ENCODE data around the gene TTC34. TPM values are rescaled to one million over a fixed set of nuclear protein-coding genes. Genes with fewer than 3 reads are reported as not detected.

Gene TTC34
- total and polyA plus RNA-seq, 2 experiments from 2014 or later: 0.08 to 0.35 TPM

DNA sequence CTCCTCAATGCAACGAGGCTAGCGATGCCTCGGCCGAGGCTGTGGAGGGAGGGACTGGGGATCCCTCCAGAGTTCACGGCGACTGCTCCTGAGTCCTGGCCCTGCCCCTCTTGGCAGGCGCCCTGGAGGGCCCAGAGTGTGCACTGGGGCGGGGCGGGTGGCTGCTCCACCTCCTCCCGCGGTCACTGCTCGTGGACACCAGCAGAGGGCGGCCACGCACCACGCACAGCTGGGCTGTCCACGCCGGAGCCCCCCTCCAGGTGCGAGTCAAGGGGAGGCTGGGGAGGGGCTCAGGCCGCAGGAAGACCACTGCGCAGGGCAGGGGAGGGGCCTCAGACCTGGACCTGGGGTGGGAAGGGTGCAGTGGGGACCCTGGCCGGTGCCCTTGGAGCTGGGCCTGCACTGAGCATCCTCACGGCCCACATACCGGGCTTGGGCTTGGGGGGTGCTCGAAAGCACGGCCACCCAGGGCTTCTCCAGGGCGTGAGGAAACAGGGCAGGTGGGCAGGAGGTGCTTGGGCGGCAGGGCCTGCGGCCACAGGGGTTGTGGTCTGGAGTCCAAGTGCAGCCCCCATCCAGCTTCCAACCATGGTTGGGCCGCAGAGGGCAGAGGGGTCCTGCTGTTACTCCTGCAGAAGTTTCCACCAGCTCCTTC is 20.6 kb upstream of the TTC34 start:
- Histone ChIP-seq H3K4me3 (no peak overlapping the region), H3K4me2 (no peak overlapping the region), H4K20me1 (replicated peaks; ENCODE audit: insufficient read depth) (no peaks in the 10 kb centered on the region), H3K79me2 (replicated peaks; ENCODE audit: insufficient read depth) (no peaks in the 10 kb centered on the region), H3K27ac (ENCODE audit: low read depth) (no peak overlapping the region), H3K27me3 (ENCODE audit: insufficient read depth) (no peaks in the 10 kb centered on the region), H3F3A (replicated peaks; ENCODE audit: low read depth) (no peaks in the 10 kb centered on the region), H3K4me1 (ENCODE audit: insufficient read depth) (no peaks in the 10 kb centered on the region), H3K36me3 (ENCODE audit: insufficient read depth) (no peaks in the 10 kb centered on the region), H3K9me2 (ENCODE audit: insufficient read depth) (no peaks in the 10 kb centered on the region), H2AFZ (no peak overlapping the region)
- H3K9me3 Mint-ChIP-seq: peaks cover 92% of the 10 kb centered on the region
- H3K4me3 Mint-ChIP-seq: no peak overlapping the region
- no peaks in the 10 kb centered on the region for H3K4me1 Mint-ChIP-seq
- H3K27me3 Mint-ChIP-seq (ENCODE audit: insufficient read depth, low read depth, poor library complexity): peaks cover 14% of the 10 kb centered on the region
- peak; percentile 58 for DNase-seq (ENCODE audit: low spot score)
- no peak for TF ChIP-seq EZH2 (IDR thresholded peaks at IDR 0.05; ENCODE audit: low read depth, unreplicated experiment)
- TF ChIP-seq, protein P1, sequence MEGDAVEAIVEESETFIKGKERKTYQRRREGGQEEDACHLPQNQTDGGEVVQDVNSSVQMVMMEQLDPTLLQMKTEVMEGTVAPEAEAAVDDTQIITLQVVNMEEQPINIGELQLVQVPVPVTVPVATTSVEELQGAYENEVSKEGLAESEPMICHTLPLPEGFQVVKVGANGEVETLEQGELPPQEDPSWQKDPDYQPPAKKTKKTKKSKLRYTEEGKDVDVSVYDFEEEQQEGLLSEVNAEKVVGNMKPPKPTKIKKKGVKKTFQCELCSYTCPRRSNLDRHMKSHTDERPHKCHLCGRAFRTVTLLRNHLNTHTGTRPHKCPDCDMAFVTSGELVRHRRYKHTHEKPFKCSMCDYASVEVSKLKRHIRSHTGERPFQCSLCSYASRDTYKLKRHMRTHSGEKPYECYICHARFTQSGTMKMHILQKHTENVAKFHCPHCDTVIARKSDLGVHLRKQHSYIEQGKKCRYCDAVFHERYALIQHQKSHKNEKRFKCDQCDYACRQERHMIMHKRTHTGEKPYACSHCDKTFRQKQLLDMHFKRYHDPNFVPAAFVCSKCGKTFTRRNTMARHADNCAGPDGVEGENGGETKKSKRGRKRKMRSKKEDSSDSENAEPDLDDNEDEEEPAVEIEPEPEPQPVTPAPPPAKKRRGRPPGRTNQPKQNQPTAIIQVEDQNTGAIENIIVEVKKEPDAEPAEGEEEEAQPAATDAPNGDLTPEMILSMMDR (conservative IDR thresholded peaks at IDR 0.05; ENCODE audit: low read depth in 2 of 2): peak; percentile 39 to 78; a peak in 3 of 4 replicates
- ATAC-seq: peak; percentile 92
- H3K36me3 Mint-ChIP-seq (ENCODE audit: low read depth): peaks cover 28% of the 10 kb centered on the region
- H3K27ac Mint-ChIP-seq: no peak overlapping the region

DNA sequence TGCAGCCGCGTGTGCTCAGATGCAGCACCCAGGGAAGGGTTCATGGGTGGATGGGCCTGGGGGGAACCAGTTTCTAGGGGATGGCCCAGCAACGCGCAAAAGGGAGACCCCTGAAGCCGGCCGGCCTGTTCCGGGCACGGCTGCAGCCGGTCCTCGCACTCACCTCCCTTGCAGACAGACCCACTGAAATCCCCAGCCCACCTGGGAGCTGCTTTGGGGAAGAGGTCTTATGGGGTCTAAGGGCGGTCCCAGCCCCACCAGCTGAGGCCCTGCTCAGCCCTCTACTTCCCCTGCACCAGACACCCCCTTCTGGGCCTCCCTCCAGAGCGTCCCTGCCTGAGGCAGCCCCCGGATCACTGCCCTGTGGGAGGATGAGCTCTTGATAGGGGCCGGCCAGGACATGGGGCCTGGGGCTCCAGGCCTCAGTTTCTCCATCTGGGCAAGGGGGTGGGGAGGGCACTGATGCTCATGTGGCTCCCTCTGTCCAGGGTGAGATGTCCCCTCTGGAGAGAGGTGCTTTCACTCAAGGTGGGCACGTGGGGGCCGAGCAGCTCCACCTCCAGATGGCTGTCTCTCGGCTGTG is 20.0 kb upstream of the TTC34 start:
- Mint-ChIP-seq H3K9me3 (peaks cover 93% of the 10 kb centered on the region), H3K4me3 (no peak overlapping the region), H3K27ac (no peak overlapping the region), H3K36me3 (ENCODE audit: low read depth) (peaks cover 28% of the 10 kb centered on the region), H3K27me3 (ENCODE audit: insufficient read depth, low read depth, poor library complexity) (peaks cover 14% of the 10 kb centered on the region), H3K4me1 (no peaks in the 10 kb centered on the region)
- Histone ChIP-seq H3K27me3 (ENCODE audit: insufficient read depth) (no peaks in the 10 kb centered on the region), H3K9me2 (ENCODE audit: insufficient read depth) (no peaks in the 10 kb centered on the region), H3F3A (replicated peaks; ENCODE audit: low read depth) (no peaks in the 10 kb centered on the region), H2AFZ (no peak overlapping the region), H3K4me1 (ENCODE audit: insufficient read depth) (no peaks in the 10 kb centered on the region), H3K4me2 (no peak overlapping the region), H3K27ac (ENCODE audit: low read depth) (no peak overlapping the region), H3K4me3 (no peak overlapping the region), H4K20me1 (replicated peaks; ENCODE audit: insufficient read depth) (no peaks in the 10 kb centered on the region), H3K36me3 (ENCODE audit: insufficient read depth) (no peaks in the 10 kb centered on the region), H3K79me2 (replicated peaks; ENCODE audit: insufficient read depth) (no peaks in the 10 kb centered on the region)
- no peak for DNase-seq (ENCODE audit: low spot score)
- TF ChIP-seq, protein P2, sequence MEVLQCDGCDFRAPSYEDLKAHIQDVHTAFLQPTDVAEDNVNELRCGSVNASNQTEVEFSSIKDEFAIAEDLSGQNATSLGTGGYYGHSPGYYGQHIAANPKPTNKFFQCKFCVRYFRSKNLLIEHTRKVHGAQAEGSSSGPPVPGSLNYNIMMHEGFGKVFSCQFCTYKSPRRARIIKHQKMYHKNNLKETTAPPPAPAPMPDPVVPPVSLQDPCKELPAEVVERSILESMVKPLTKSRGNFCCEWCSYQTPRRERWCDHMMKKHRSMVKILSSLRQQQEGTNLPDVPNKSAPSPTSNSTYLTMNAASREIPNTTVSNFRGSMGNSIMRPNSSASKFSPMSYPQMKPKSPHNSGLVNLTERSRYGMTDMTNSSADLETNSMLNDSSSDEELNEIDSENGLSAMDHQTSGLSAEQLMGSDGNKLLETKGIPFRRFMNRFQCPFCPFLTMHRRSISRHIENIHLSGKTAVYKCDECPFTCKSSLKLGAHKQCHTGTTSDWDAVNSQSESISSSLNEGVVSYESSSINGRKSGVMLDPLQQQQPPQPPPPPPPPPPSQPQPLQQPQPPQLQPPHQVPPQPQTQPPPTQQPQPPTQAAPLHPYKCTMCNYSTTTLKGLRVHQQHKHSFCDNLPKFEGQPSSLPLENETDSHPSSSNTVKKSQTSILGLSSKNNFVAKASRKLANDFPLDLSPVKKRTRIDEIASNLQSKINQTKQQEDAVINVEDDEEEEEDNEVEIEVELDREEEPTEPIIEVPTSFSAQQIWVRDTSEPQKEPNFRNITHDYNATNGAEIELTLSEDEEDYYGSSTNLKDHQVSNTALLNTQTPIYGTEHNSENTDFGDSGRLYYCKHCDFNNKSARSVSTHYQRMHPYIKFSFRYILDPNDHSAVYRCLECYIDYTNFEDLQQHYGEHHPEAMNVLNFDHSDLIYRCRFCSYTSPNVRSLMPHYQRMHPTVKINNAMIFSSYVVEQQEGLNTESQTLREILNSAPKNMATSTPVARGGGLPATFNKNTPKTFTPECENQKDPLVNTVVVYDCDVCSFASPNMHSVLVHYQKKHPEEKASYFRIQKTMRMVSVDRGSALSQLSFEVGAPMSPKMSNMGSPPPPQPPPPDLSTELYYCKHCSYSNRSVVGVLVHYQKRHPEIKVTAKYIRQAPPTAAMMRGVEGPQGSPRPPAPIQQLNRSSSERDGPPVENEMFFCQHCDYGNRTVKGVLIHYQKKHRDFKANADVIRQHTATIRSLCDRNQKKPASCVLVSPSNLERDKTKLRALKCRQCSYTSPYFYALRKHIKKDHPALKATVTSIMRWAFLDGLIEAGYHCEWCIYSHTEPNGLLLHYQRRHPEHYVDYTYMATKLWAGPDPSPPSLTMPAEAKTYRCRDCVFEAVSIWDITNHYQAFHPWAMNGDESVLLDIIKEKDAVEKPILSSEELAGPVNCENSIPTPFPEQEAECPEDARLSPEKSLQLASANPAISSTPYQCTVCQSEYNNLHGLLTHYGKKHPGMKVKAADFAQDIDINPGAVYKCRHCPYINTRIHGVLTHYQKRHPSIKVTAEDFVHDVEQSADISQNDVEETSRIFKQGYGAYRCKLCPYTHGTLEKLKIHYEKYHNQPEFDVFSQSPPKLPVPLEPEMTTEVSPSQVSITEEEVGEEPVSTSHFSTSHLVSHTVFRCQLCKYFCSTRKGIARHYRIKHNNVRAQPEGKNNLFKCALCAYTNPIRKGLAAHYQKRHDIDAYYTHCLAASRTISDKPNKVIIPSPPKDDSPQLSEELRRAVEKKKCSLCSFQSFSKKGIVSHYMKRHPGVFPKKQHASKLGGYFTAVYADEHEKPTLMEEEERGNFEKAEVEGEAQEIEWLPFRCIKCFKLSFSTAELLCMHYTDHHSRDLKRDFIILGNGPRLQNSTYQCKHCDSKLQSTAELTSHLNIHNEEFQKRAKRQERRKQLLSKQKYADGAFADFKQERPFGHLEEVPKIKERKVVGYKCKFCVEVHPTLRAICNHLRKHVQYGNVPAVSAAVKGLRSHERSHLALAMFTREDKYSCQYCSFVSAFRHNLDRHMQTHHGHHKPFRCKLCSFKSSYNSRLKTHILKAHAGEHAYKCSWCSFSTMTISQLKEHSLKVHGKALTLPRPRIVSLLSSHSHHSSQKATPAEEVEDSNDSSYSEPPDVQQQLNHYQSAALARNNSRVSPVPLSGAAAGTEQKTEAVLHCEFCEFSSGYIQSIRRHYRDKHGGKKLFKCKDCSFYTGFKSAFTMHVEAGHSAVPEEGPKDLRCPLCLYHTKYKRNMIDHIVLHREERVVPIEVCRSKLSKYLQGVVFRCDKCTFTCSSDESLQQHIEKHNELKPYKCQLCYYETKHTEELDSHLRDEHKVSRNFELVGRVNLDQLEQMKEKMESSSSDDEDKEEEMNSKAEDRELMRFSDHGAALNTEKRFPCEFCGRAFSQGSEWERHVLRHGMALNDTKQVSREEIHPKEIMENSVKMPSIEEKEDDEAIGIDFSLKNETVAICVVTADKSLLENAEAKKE (CRISPR knock-in tag; IDR thresholded peaks at IDR 0.05): no peak
- TF ChIP-seq, protein P3, sequence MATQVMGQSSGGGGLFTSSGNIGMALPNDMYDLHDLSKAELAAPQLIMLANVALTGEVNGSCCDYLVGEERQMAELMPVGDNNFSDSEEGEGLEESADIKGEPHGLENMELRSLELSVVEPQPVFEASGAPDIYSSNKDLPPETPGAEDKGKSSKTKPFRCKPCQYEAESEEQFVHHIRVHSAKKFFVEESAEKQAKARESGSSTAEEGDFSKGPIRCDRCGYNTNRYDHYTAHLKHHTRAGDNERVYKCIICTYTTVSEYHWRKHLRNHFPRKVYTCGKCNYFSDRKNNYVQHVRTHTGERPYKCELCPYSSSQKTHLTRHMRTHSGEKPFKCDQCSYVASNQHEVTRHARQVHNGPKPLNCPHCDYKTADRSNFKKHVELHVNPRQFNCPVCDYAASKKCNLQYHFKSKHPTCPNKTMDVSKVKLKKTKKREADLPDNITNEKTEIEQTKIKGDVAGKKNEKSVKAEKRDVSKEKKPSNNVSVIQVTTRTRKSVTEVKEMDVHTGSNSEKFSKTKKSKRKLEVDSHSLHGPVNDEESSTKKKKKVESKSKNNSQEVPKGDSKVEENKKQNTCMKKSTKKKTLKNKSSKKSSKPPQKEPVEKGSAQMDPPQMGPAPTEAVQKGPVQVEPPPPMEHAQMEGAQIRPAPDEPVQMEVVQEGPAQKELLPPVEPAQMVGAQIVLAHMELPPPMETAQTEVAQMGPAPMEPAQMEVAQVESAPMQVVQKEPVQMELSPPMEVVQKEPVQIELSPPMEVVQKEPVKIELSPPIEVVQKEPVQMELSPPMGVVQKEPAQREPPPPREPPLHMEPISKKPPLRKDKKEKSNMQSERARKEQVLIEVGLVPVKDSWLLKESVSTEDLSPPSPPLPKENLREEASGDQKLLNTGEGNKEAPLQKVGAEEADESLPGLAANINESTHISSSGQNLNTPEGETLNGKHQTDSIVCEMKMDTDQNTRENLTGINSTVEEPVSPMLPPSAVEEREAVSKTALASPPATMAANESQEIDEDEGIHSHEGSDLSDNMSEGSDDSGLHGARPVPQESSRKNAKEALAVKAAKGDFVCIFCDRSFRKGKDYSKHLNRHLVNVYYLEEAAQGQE (IDR thresholded peaks at IDR 0.05; ENCODE audit: unreplicated experiment): no peak
- no peak for ATAC-seq
